PC-9 (cell line): ENCODE results near the gene CASKIN1. TPM values are rescaled to one million over a fixed set of nuclear protein-coding genes. Genes with fewer than 3 reads are reported as not detected.

Experiments
- BruUV-seq: library from RNA; stranded (reverse); fragments of 400-500 nt; replicated peaks from 2 replicates; lab custom pipeline; 2021; lab: Mats Ljungman, UMichigan
- CTCF ChIA-PET: fragments of 300-600 bp; sonication (Branson Sonifier 250); formaldehyde crosslinking; loops from one replicate; lab custom pipeline; 2022; ENCODE audit warnings: antibody characterized with exemption; lab: Charles Lee
- POLR2A ChIA-PET: fragments of 300-600 bp; sonication (Branson Sonifier 250); formaldehyde crosslinking; loops from one replicate; lab custom pipeline; 2022; ENCODE audit warnings: antibody characterized with exemption; ENCODE audit not compliant: unreplicated experiment; lab: Charles Lee
- DNase-seq, 2 experiments: peaks; one replicate each; pipeline versions ENCODE4 v3.0.0 to v3.0.0-alpha.2; 2015 to 2022; ENCODE audit warnings: mixed read lengths in 1 of 2
- H2AFZ ChIP-seq: fragments of 200-600 bp; sonication (generic); 2 replicates; pipeline ENCODE4 v1.8.1; 2017; ENCODE audit warnings: antibody characterized with exemption
- H3F3A ChIP-seq: fragments of 200-600 bp; sonication (generic); 2 replicates; pipeline ENCODE4 v1.8.1; 2017; ENCODE audit warnings: antibody characterized with exemption, mild to moderate bottlenecking, low read depth; ENCODE audit not compliant: insufficient read depth
- H3K27ac ChIP-seq: fragments of 200-600 bp; sonication (generic); 2 replicates; pipeline ENCODE4 v1.6.1; 2016; ENCODE audit warnings: mixed run types
- H3K27me3 ChIP-seq: fragments of 200-600 bp; sonication (generic); 2 replicates; pipeline ENCODE4 v1.6.1; 2016; ENCODE audit warnings: low read depth, mixed run types; ENCODE audit not compliant: insufficient read depth
- H3K36me3 ChIP-seq: fragments of 200-600 bp; sonication (generic); 2 replicates; pipeline ENCODE4 v1.6.1; 2016; ENCODE audit warnings: low read depth, mixed run types
- H3K4me1 ChIP-seq: fragments of 200-600 bp; sonication (generic); replicated peaks from 2 replicates; pipeline ENCODE4 v1.6.1; 2016; ENCODE audit warnings: mixed run types; ENCODE audit not compliant: insufficient read depth
- H3K4me2 ChIP-seq: fragments of 200-600 bp; sonication (generic); 2 replicates; pipeline ENCODE4 v1.6.1; 2017; ENCODE audit warnings: mixed run types
- H3K4me3 ChIP-seq: fragments of 200-600 bp; sonication (generic); 2 replicates; pipeline ENCODE4 v1.6.1; 2016; ENCODE audit warnings: mixed run types
- H3K79me2 ChIP-seq: fragments of 200-600 bp; sonication (generic); 2 replicates; pipeline ENCODE4 v1.6.1; 2017; ENCODE audit warnings: low read depth, mixed run types
- H3K9me2 ChIP-seq: fragments of 200-600 bp; sonication (generic); 2 replicates; pipeline ENCODE4 v1.8.1; 2017; ENCODE audit warnings: mild to moderate bottlenecking; ENCODE audit not compliant: insufficient read depth
- H3K9me3 ChIP-seq: fragments of 200-600 bp; sonication (generic); 2 replicates; pipeline ENCODE4 v1.8.1; 2016; ENCODE audit warnings: low read depth; ENCODE audit not compliant: insufficient read depth
- H4K20me1 ChIP-seq: fragments of 200-600 bp; sonication (generic); 2 replicates; pipeline ENCODE4 v1.8.1; 2017; ENCODE audit not compliant: insufficient read depth
- EZH2 ChIP-seq: fragments of 200-600 bp; sonication (generic); IDR thresholded peaks from 2 replicates; pipeline ENCODE4 v1.8.0; 2017; ENCODE audit warnings: antibody characterized with exemption, low read depth
- intact Hi-C: fragments of 100-400 bp; cut with micrococcal nuclease; formaldehyde crosslinking; loops from one replicate; pipeline ENCODE4 v1.10.0; 2022; ENCODE audit not compliant: unreplicated experiment
- total RNA-seq: library from RNA; stranded (reverse); gene quantifications from 2 replicates; pipeline ENCODE4 v1.2.3, GENCODE V29; 2021
- TF ChIP-seq, protein P1 (sequence below): fragments of 200-600 bp; sonication (generic); conservative IDR thresholded peaks from 2 replicates; pipeline ENCODE4 v1.6.1; 2017; ENCODE audit warnings: mixed run types, antibody characterized with exemption, mild to moderate bottlenecking, moderate library complexity

The CASKIN1 gene
- total RNA-seq, 1 experiment from 2014 or later = 2.1 TPM

DNA sequence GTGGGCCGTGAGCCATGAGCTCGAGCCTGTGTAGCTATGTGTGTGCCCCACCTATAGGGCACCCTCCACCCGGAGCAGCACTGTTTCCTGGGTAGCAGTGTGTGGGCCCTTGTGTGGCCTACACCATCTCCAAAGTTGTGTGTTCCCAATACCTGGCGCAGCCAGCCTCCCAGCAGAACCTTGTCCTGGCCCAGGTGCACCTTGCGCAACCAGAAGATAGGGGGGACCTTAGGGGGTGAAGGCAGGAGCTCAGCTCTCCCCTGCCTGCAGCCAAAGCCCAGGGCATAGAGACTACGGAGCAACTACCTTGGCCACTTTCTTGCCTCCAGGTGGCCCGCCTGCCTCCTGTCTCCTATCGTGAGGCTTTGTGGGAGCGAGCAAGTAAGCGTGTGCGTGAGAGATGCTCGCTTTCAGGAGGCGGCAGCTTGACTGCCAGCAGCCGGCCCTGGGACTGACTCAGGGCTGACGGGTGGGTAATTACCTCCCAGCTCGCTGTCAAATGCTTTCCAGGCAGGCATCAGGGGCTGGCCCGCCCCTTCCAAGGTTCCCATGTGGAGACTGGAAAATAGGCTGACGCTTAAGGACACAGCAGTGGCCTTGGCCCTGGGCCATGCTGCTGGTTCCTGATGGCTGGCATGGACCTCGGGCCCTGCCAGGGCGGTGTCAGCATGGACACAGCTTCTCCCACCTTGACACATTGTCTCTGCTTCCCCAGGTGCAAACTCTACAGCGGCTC, 21.8 kb downstream of the CASKIN1 start:
- intact Hi-C loops = no loop called here
- H4K20me1 ChIP-seq = peaks cover 7% of the 10 kb centered on the region; the same call in 1 of the 2 replicates
- no peak for DNase-seq
- POLR2A ChIA-PET = no interaction called here
- H3K9me2 ChIP-seq = no peaks in the 10 kb centered on the region
- BruUV-seq = no TSS peak
- no peaks in the 10 kb centered on the region for H3K27me3 ChIP-seq
- H3K4me3 ChIP-seq = no peak overlapping the region
- H3K4me2 ChIP-seq = no peak overlapping the region
- no peak overlapping the region for H3K27ac ChIP-seq
- H3F3A ChIP-seq = no peaks in the 10 kb centered on the region; the same call in 1 of the 2 replicates
- H3K36me3 ChIP-seq = no peaks in the 10 kb centered on the region
- no peaks in the 10 kb centered on the region for H3K4me1 ChIP-seq
- H2AFZ ChIP-seq = no peak overlapping the region
- H3K9me3 ChIP-seq = no peaks in the 10 kb centered on the region
- no peak for TF ChIP-seq EZH2
- TF ChIP-seq, protein P1, sequence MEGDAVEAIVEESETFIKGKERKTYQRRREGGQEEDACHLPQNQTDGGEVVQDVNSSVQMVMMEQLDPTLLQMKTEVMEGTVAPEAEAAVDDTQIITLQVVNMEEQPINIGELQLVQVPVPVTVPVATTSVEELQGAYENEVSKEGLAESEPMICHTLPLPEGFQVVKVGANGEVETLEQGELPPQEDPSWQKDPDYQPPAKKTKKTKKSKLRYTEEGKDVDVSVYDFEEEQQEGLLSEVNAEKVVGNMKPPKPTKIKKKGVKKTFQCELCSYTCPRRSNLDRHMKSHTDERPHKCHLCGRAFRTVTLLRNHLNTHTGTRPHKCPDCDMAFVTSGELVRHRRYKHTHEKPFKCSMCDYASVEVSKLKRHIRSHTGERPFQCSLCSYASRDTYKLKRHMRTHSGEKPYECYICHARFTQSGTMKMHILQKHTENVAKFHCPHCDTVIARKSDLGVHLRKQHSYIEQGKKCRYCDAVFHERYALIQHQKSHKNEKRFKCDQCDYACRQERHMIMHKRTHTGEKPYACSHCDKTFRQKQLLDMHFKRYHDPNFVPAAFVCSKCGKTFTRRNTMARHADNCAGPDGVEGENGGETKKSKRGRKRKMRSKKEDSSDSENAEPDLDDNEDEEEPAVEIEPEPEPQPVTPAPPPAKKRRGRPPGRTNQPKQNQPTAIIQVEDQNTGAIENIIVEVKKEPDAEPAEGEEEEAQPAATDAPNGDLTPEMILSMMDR = no peak
- CTCF ChIA-PET = no interaction called here
- no peaks in the 10 kb centered on the region for H3K79me2 ChIP-seq

DNA sequence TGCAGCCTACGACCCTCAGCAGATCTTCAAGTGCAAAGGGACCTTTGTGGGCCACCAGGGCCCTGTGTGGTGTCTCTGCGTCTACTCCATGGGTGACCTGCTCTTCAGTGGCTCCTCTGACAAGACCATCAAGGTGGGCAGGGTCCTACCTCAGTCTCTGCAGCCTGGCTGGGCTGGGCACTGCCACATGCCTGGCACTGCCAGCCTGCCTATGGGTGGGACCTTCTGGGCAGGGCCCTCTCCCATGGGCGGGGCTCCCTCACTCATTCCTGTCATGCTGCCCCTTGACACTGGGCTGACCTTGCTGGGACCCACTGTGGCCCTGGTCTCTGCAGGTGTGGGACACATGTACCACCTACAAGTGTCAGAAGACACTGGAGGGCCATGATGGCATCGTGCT, 22.5 kb downstream of the CASKIN1 start:
- H3K27me3 ChIP-seq = no peaks in the 10 kb centered on the region
- H3K4me1 ChIP-seq = no peaks in the 10 kb centered on the region
- no peaks in the 10 kb centered on the region for H3K9me3 ChIP-seq
- no peak overlapping the region for H3K4me3 ChIP-seq
- ChIA-PET CTCF (no interaction called here), POLR2A (no interaction called here)
- TF ChIP-seq, protein P1 = no peak
- no peak for TF ChIP-seq EZH2
- intact Hi-C loops = no loop called here
- H3K79me2 ChIP-seq = no peaks in the 10 kb centered on the region
- no peaks in the 10 kb centered on the region for H3K36me3 ChIP-seq
- no peaks in the 10 kb centered on the region for H3K9me2 ChIP-seq
- no peak for DNase-seq
- no TSS peak for BruUV-seq
- H3F3A ChIP-seq = no peaks in the 10 kb centered on the region; the same call in 1 of the 2 replicates
- no peak overlapping the region for H3K4me2 ChIP-seq
- peaks cover 7% of the 10 kb centered on the region; the same call in 1 of the 2 replicates for H4K20me1 ChIP-seq
- H2AFZ ChIP-seq = no peak overlapping the region
- H3K27ac ChIP-seq = no peak overlapping the region

- CTCF ChIA-PET = no interaction called here
- Histone ChIP-seq H3K79me2 (no peaks in the 10 kb centered on the region), H2AFZ (no peak overlapping the region), H3K9me3 (no peaks in the 10 kb centered on the region), H3K4me2 (no peak overlapping the region), H3K9me2 (no peaks in the 10 kb centered on the region), H3K27me3 (no peaks in the 10 kb centered on the region), H3K4me3 (no peak overlapping the region), H3F3A (no peaks in the 10 kb centered on the region; the same call in 1 of the 2 replicates), H4K20me1 (peaks cover 7% of the 10 kb centered on the region; the same call in 1 of the 2 replicates), H3K4me1 (no peaks in the 10 kb centered on the region), H3K36me3 (no peaks in the 10 kb centered on the region), H3K27ac (no peak overlapping the region)
- POLR2A ChIA-PET = no interaction called here
- TF ChIP-seq EZH2 = no peak
- TF ChIP-seq, protein P1 = no peak
- no peak for DNase-seq
- BruUV-seq = no TSS peak
- intact Hi-C loops = no loop called here
Observed at GRCh38 chr16:2173366-2173765, 23.0 kb downstream of the CASKIN1 start.
